Activated B cell treated with CpG ODN at 0.5 μM for 24 hours (primary cell): Measurements from ENCODE around the gene AGPAT1. TPM values are rescaled to one million over a fixed set of nuclear protein-coding genes. Genes with fewer than 3 reads are reported as not detected.

Experiments
- ATAC-seq: fragments of 200-7000 bp; cut with Tn5 transposase; one replicate; pipeline ENCODE4 v1.10.0; 2021; ENCODE audit warnings: low read depth, mild to moderate bottlenecking, moderate library complexity
- CTCF ChIA-PET: fragments of 350-600 bp; sonication (Branson Sonifier 250); formaldehyde crosslinking; loops from one replicate; lab custom pipeline; 2021; ENCODE audit warnings: antibody characterized with exemption; lab: Charles Lee
- POLR2A ChIA-PET: fragments of 350-600 bp; sonication (Branson Sonifier 250); formaldehyde crosslinking; loops from one replicate; lab custom pipeline; 2021; ENCODE audit warnings: antibody characterized with exemption; lab: Charles Lee
- DNase-seq: peaks from one replicate; pipeline ENCODE4 v3.0.0; 2022
- H3K27ac Mint-ChIP-seq: one replicate; pipeline ENCODE4 v1.8.0; 2020; ENCODE audit warnings: mixed read lengths
- H3K27me3 Mint-ChIP-seq: one replicate; pipeline ENCODE4 v1.8.0; 2021; ENCODE audit warnings: mixed read lengths
- H3K36me3 Mint-ChIP-seq: one replicate; pipeline ENCODE4 v1.8.0; 2021; ENCODE audit warnings: low read depth, mixed read lengths
- H3K4me1 Mint-ChIP-seq: one replicate; pipeline ENCODE4 v1.8.0; 2021; ENCODE audit warnings: mixed read lengths
- H3K4me3 Mint-ChIP-seq: one replicate; pipeline ENCODE4 v1.8.0; 2020; ENCODE audit warnings: mild to moderate bottlenecking, mixed read lengths
- H3K9me3 Mint-ChIP-seq: one replicate; pipeline ENCODE4 v1.8.0; 2020; ENCODE audit warnings: mixed read lengths
- CTCF ChIP-seq: fragments of 200-600 bp; IDR thresholded peaks from one replicate; pipeline ENCODE4 v1.8.0; 2022; ENCODE audit warnings: antibody characterized with exemption, mild to moderate bottlenecking
- intact Hi-C: fragments of 100-400 bp; cut with micrococcal nuclease; formaldehyde crosslinking; loops from one replicate; pipeline ENCODE4 v1.15.1; 2024
- total RNA-seq: library from RNA; stranded (reverse); gene quantifications from 2 replicates; pipeline ENCODE4 v1.2.3, GENCODE V29; 2022

Gene AGPAT1
- total RNA-seq, 1 donor from 2014 or later = 26.4 TPM

- H3K9me3 Mint-ChIP-seq = no peaks in the 10 kb centered on the region
- H3K4me3 Mint-ChIP-seq = no peak within 1 kb of the TSS
- no peak for ATAC-seq
- no peak for TF ChIP-seq CTCF
- ChIA-PET POLR2A (no interaction called here), CTCF (no interaction called here)
- intact Hi-C loops = no loop called here
- no peaks in the 10 kb centered on the region for H3K27me3 Mint-ChIP-seq
- no peak within 1 kb of the TSS for H3K27ac Mint-ChIP-seq
- no peak for DNase-seq
- H3K4me1 Mint-ChIP-seq = peaks cover 48% of the 10 kb centered on the region
- H3K36me3 Mint-ChIP-seq = peaks cover 82% of the 10 kb centered on the region
These were observed 8.3 kb upstream of the AGPAT1 start, which contains the start of gene AGER for GRCh38 chr6:32184084-32184640. TSS of gene AGER (minus strand) at chr6:32184253. CDS start at chr6:32184222, 31 bp downstream.

GRCh38 chr6:32183483-32184083, 7.7 kb upstream of the AGPAT1 start:
- Mint-ChIP-seq H3K27ac (no peak overlapping the region), H3K27me3 (no peaks in the 10 kb centered on the region), H3K36me3 (peaks cover 82% of the 10 kb centered on the region), H3K9me3 (no peaks in the 10 kb centered on the region), H3K4me3 (no peak overlapping the region), H3K4me1 (peaks cover 48% of the 10 kb centered on the region)
- ChIA-PET POLR2A (interaction anchor here (1.1 to 1.9 kb wide), 2 partner anchors 9 to 12 kb away, joined by 5 to 9 read pairs; partner anchors contain the start of gene GPSM3), CTCF (no interaction called here)
- DNase-seq (no peak), ATAC-seq (no peak)
- TF ChIP-seq CTCF = no peak
- intact Hi-C loops = no loop called here

GRCh38 chr6:32183030-32183429, 7.1 kb upstream of the AGPAT1 start:
- Mint-ChIP-seq H3K27ac (no peak overlapping the region), H3K4me3 (no peak overlapping the region), H3K27me3 (no peaks in the 10 kb centered on the region), H3K4me1 (peaks cover 46% of the 10 kb centered on the region), H3K36me3 (peaks cover 82% of the 10 kb centered on the region), H3K9me3 (no peaks in the 10 kb centered on the region)
- no peak for DNase-seq
- POLR2A ChIA-PET = interaction anchor here (1.1 to 2.2 kb wide), 3 partner anchors 7 to 12 kb away, joined by 5 to 19 read pairs (median 9); partner anchors contain the start of genes GPSM3 and PBX2
- CTCF ChIA-PET = no interaction called here
- intact Hi-C loops = no loop called here
- ATAC-seq = no peak
- no peak for TF ChIP-seq CTCF

GRCh38 chr6:32182555-32182981, 6.7 kb upstream of the AGPAT1 start:
- H3K27me3 Mint-ChIP-seq = no peaks in the 10 kb centered on the region
- TF ChIP-seq CTCF = no peak
- no peaks in the 10 kb centered on the region for H3K9me3 Mint-ChIP-seq
- no peak overlapping the region for H3K27ac Mint-ChIP-seq
- peaks cover 79% of the 10 kb centered on the region for H3K36me3 Mint-ChIP-seq
- ChIA-PET POLR2A (interaction anchor here (0.6 to 2.2 kb wide), 5 partner anchors 8 to 42 kb away, joined by 3 to 19 read pairs (median 8); partner anchors contain the start of genes GPSM3 and PBX2), CTCF (interaction anchor here (1.0 kb wide), 1 partner anchor 13 kb away, joined by 4 read pairs; no protein-coding TSS in a partner anchor)
- no peak overlapping the region for H3K4me3 Mint-ChIP-seq
- no peak for ATAC-seq
- intact Hi-C loops = no loop called here
- DNase-seq = no peak
- peaks cover 45% of the 10 kb centered on the region for H3K4me1 Mint-ChIP-seq

GRCh38 chr6:32181915-32182529, 6.1 kb upstream of the AGPAT1 start:
- Mint-ChIP-seq H3K27ac (no peak overlapping the region), H3K27me3 (no peaks in the 10 kb centered on the region), H3K4me3 (no peak overlapping the region), H3K9me3 (no peaks in the 10 kb centered on the region), H3K4me1 (peaks cover 45% of the 10 kb centered on the region), H3K36me3 (peaks cover 73% of the 10 kb centered on the region)
- DNase-seq (no peak), ATAC-seq (no peak)
- ChIA-PET CTCF (interaction anchor here (1.0 kb wide), 1 partner anchor 14 kb away, joined by 4 read pairs; no protein-coding TSS in a partner anchor), POLR2A (interaction anchor here (0.6 to 2.2 kb wide), 5 partner anchors 8 to 41 kb away, joined by 3 to 19 read pairs (median 8); partner anchors contain the start of genes GPSM3 and PBX2)
- intact Hi-C loops = no loop called here
- no peak for TF ChIP-seq CTCF
